ENCODE results near the gene UBE2QL1.

UBE2QL1 gene

DNA sequence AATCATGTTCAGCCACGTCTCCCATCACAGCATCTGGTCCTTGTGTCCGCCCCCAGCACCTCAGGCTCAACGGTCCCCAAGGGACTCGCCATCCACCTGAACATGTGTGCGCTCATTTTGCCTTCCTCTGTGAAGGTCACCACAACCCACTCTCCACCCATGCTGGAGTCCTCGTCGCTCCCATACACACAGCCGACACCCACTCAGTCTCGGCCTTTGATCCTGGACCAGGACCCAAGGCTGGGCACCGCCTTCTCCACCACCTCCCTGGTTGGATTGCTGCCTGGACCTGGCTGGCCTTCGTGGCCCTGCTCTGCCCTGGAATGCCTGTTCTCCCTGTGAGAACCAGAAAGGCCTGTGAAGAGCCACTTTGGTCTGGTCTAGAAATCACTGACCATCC lies 60.3 kb downstream of the UBE2QL1 start:
- ChIA-PET POLR2A (no interaction called here), CTCF (no interaction called here)
- Histone ChIP-seq H3K4me1 (ENCODE audit: control insufficient read depth, insufficient read depth, low read length) (no peaks in the 10 kb centered on the region), H3K36me3 (ENCODE audit: control insufficient read depth in 2 of 2, insufficient read depth in 1 of 2, low read length in 2 of 2) (no peaks in the 10 kb centered on the region), H3K27ac (ENCODE audit: extremely low read depth, low read depth, low read length) (no peak overlapping the region), H3K9me3 (ENCODE audit: control insufficient read depth, insufficient read depth, low read depth, low read length) (no peaks in the 10 kb centered on the region), H3K4me3 (ENCODE audit: low read depth, low read length) (no peak overlapping the region)
- TF ChIP-seq EGR2 (tag by site-specific recombination; IDR thresholded peaks at IDR 0.05; ENCODE audit: low read depth) (peak; percentile 30; the same call in 1 of the 2 replicates), ZNF132 (tag by site-specific recombination; IDR thresholded peaks at IDR 0.05; ENCODE audit: borderline replicate concordance) (no peak), ZNF513 (tag by site-specific recombination; IDR thresholded peaks at IDR 0.05) (no peak), ZNF510 (tag by site-specific recombination; IDR thresholded peaks at IDR 0.05; ENCODE audit: insufficient replicate concordance) (no peak)

GRCh38 chr5:6510132-6510531 lies 61.5 kb downstream of the UBE2QL1 start:
- CTCF ChIA-PET, result interaction anchor here (0.9 to 1.1 kb wide), 2 partner anchors 15 to 1013 kb away, joined by 3 to 5 read pairs; no protein-coding TSS in a partner anchor
- POLR2A ChIA-PET, result no interaction called here
- TF ChIP-seq ZXDB (tag by site-specific recombination; IDR thresholded peaks at IDR 0.05) (no peak), ZBTB8A (tag by site-specific recombination; IDR thresholded peaks at IDR 0.05) (no peak), IKZF3 (tag by site-specific recombination; IDR thresholded peaks at IDR 0.05) (no peak), GFI1B (tag by site-specific recombination; IDR thresholded peaks at IDR 0.05) (no peak), ZNF426 (tag by site-specific recombination; IDR thresholded peaks at IDR 0.05) (no peak)

GRCh38 chr5:6510973-6511372 lies 62.3 kb downstream of the UBE2QL1 start:
- Histone ChIP-seq H3K4me1 (ENCODE audit: control insufficient read depth, insufficient read depth, low read length) (no peaks in the 10 kb centered on the region), H3K9me3 (ENCODE audit: control insufficient read depth, insufficient read depth, low read depth, low read length) (no peaks in the 10 kb centered on the region), H3K4me3 (ENCODE audit: low read depth, low read length) (no peak overlapping the region), H3K27ac (ENCODE audit: extremely low read depth, low read depth, low read length) (no peak overlapping the region), H3K36me3 (ENCODE audit: control insufficient read depth in 2 of 2, insufficient read depth in 1 of 2, low read length in 2 of 2) (no peaks in the 10 kb centered on the region)
- POLR2A ChIA-PET, result no interaction called here
- no peak for TF ChIP-seq ZNF660 (tag by site-specific recombination; IDR thresholded peaks at IDR 0.05)
- TF ChIP-seq HIC1 (tag by site-specific recombination; IDR thresholded peaks at IDR 0.05), result no peak
- no peak for TF ChIP-seq ZNF843 (tag by site-specific recombination; IDR thresholded peaks at IDR 0.05)
- TF ChIP-seq ZNF362 (tag by site-specific recombination; IDR thresholded peaks at IDR 0.05), result no peak
- no peak for TF ChIP-seq ZNF621 (tag by site-specific recombination; IDR thresholded peaks at IDR 0.05)
- TF ChIP-seq ZNF202 (tag by site-specific recombination; IDR thresholded peaks at IDR 0.05; ENCODE audit: borderline replicate concordance), result no peak
- no peak for TF ChIP-seq ZNF544 (tag by site-specific recombination; IDR thresholded peaks at IDR 0.05)
- TF ChIP-seq ZNF549 (tag by site-specific recombination; IDR thresholded peaks at IDR 0.05), result no peak
- no peak for TF ChIP-seq ZNF391 (tag by site-specific recombination; IDR thresholded peaks at IDR 0.05; ENCODE audit: borderline replicate concordance, low read depth)
- TF ChIP-seq ZNF530 (tag by site-specific recombination; IDR thresholded peaks at IDR 0.05; ENCODE audit: low read depth), result no peak
- CTCF ChIA-PET, result no interaction called here

More at GRCh38 chr5:6510132-6510531, 61.5 kb downstream of the UBE2QL1 start:
- Histone ChIP-seq H3K4me1 (ENCODE audit: control insufficient read depth, insufficient read depth, low read length) (no peaks in the 10 kb centered on the region), H3K9me3 (ENCODE audit: control insufficient read depth, insufficient read depth, low read depth, low read length) (no peaks in the 10 kb centered on the region), H3K36me3 (ENCODE audit: control insufficient read depth in 2 of 2, insufficient read depth in 1 of 2, low read length in 2 of 2) (no peaks in the 10 kb centered on the region), H3K27ac (ENCODE audit: extremely low read depth, low read depth, low read length) (no peak overlapping the region), H3K4me3 (ENCODE audit: low read depth, low read length) (no peak overlapping the region)

Data from HEK293 (cell line).